Measurements from ENCODE around the gene TMEM151B.

- TF ChIP-seq CTCF (IDR thresholded peaks at IDR 0.05) (peak in 1 of 4 experiments; percentile 4), POLR2A (IDR thresholded peaks at IDR 0.05) (peak; percentile 86)
These were observed 23.4 kb upstream of the TMEM151B start, which contains the start of gene HSP90AB1 for GRCh38 chr6:44246663-44247337.
